ENCODE data around the gene SMURF1.
"Not testable (repeated sequence)": the region's sequence is repeated elsewhere in the genome, so short reads cannot be mapped to it uniquely, and the experiment has no call there.

Gene SMURF1

GRCh38 chr7:99143853-99144672 is at the start of gene SMURF1:
SMURF1 (minus strand) TSS chr7:99144108; CDS start chr7:99143780, 328 bp downstream.
- DNase-seq, result peak; percentile 79

- no peak for DNase-seq
Measured at GRCh38 chr7:99191869-99192596, 48.1 kb upstream of the SMURF1 start.

GRCh38 chr7:99190359-99191009 is 46.6 kb upstream of the SMURF1 start:
- no peak for DNase-seq

GRCh38 chr7:99189222-99189621 is 45.3 kb upstream of the SMURF1 start:
- no peak for DNase-seq

- no peak for DNase-seq
Measured at GRCh38 chr7:99188221-99188620, 44.3 kb upstream of the SMURF1 start.

GRCh38 chr7:99184532-99185218 is 40.8 kb upstream of the SMURF1 start:
- DNase-seq, result no peak

GRCh38 chr7:99180067-99180650 is 36.3 kb upstream of the SMURF1 start:
- no peak for DNase-seq

- DNase-seq, result no peak
Measured at GRCh38 chr7:99177165-99177564, 33.3 kb upstream of the SMURF1 start.

- DNase-seq, result no peak
Measured at GRCh38 chr7:99173787-99174186, 29.9 kb upstream of the SMURF1 start.

GRCh38 chr7:99171731-99172130 is 27.8 kb upstream of the SMURF1 start:
- DNase-seq, result no peak

- no peak for DNase-seq
Measured at GRCh38 chr7:99170730-99171074, 26.8 kb upstream of the SMURF1 start.

- DNase-seq, result no peak
Measured at GRCh38 chr7:99170065-99170729, 26.3 kb upstream of the SMURF1 start.

- DNase-seq, result no peak
Measured at GRCh38 chr7:99167072-99167471, 23.2 kb upstream of the SMURF1 start.

GRCh38 chr7:99165816-99166215 is 21.9 kb upstream of the SMURF1 start:
- no peak for DNase-seq

GRCh38 chr7:99163669-99164068 is 19.8 kb upstream of the SMURF1 start:
- not testable (repeated sequence) for DNase-seq

GRCh38 chr7:99156649-99157048 is 12.7 kb upstream of the SMURF1 start:
- no peak for DNase-seq

- no peak for DNase-seq
Measured at GRCh38 chr7:99155211-99155610, 11.3 kb upstream of the SMURF1 start.

- DNase-seq, result no peak
Measured at GRCh38 chr7:99146979-99147378, 3.1 kb upstream of the SMURF1 start.

GRCh38 chr7:99143521-99143852 is 421 bp downstream of the SMURF1 start:
- DNase-seq, result no peak

- DNase-seq, result peak; percentile 93
Measured at GRCh38 chr7:99142727-99143520, 984 bp downstream of the SMURF1 start.

Data from activated CD4-positive, alpha-beta T cell treated with anti-CD3 and anti-CD28 coated beads, Interleukin-2, Interleukin-6, amounts not matched to agents 100 ng/mL and 50 ng/mL, durations not matched to agents 16 hours and 8 hours (primary cell).